HG02973 (cell line): ENCODE measurements around the gene SYNPO2.
"Not testable (repeated sequence)": the region's sequence is repeated elsewhere in the genome, so short reads cannot be mapped to it uniquely, and the experiment has no call there.

Source experiments
- ATAC-seq: cut with Tn5 transposase; IDR thresholded peaks from one replicate; pipeline ENCODE4 v1.9.1; 2021; ENCODE audit warnings: moderate library complexity; ENCODE audit not compliant: unreplicated experiment

The SYNPO2 gene

GRCh38 chr4:119053245-119053644 is 164.6 kb downstream of the SYNPO2 start:
- no peak for ATAC-seq

GRCh38 chr4:119053997-119054396 is 165.3 kb downstream of the SYNPO2 start:
- no peak for ATAC-seq

GRCh38 chr4:119057417-119057816 is 168.8 kb downstream of the SYNPO2 start:
- ATAC-seq: no peak

- ATAC-seq: no peak
These were observed 170.6 kb downstream of the SYNPO2 start for GRCh38 chr4:119059221-119059620.

- ATAC-seq: not testable (repeated sequence)
These were observed 178.5 kb downstream of the SYNPO2 start for GRCh38 chr4:119067125-119067524.

GRCh38 chr4:119067670-119068360 is 179.2 kb downstream of the SYNPO2 start:
- not testable (repeated sequence) for ATAC-seq

GRCh38 chr4:119068529-119068962 is 179.9 kb downstream of the SYNPO2 start:
- ATAC-seq: no peak

GRCh38 chr4:119070301-119070700 is 181.6 kb downstream of the SYNPO2 start:
- no peak for ATAC-seq

GRCh38 chr4:119080721-119081541 is 192.3 kb downstream of the SYNPO2 start:
- ATAC-seq: no peak

- no peak for ATAC-seq
These were observed 192.8 kb downstream of the SYNPO2 start for GRCh38 chr4:119081542-119081859.

- ATAC-seq: no peak
These were observed 193.3 kb downstream of the SYNPO2 start for GRCh38 chr4:119081943-119082342.

GRCh38 chr4:119082661-119083060 is 194.0 kb downstream of the SYNPO2 start:
- no peak for ATAC-seq

- no peak for ATAC-seq
These were observed 195.9 kb downstream of the SYNPO2 start for GRCh38 chr4:119084513-119084912.

GRCh38 chr4:119087121-119087520 is 198.5 kb downstream of the SYNPO2 start:
- no peak for ATAC-seq

GRCh38 chr4:119087656-119088055 is 199.0 kb downstream of the SYNPO2 start:
- ATAC-seq: no peak

GRCh38 chr4:119093042-119093827 is 204.6 kb downstream of the SYNPO2 start:
- no peak for ATAC-seq

- ATAC-seq: no peak
These were observed 208.7 kb downstream of the SYNPO2 start for GRCh38 chr4:119097282-119097900.

GRCh38 chr4:119098306-119098705 is 209.7 kb downstream of the SYNPO2 start:
- ATAC-seq: no peak

GRCh38 chr4:119099227-119099810 is 210.7 kb downstream of the SYNPO2 start:
- ATAC-seq: no peak

- ATAC-seq: no peak
These were observed 212.0 kb downstream of the SYNPO2 start for GRCh38 chr4:119100655-119101054.

- ATAC-seq: no peak
These were observed 214.6 kb downstream of the SYNPO2 start for GRCh38 chr4:119103263-119103662.
